HG03103 (cell line): Measurements from ENCODE around the gene PDAP1.
"Not testable (repeated sequence)": the region's sequence is repeated elsewhere in the genome, so short reads cannot be mapped to it uniquely, and the experiment has no call there.

ENCODE experiments used
- ATAC-seq: cut with Tn5 transposase; IDR thresholded peaks from one replicate; pipeline ENCODE4 v1.9.1; 2021; ENCODE audit warnings: low read depth; ENCODE audit not compliant: unreplicated experiment

The PDAP1 gene, protein sequence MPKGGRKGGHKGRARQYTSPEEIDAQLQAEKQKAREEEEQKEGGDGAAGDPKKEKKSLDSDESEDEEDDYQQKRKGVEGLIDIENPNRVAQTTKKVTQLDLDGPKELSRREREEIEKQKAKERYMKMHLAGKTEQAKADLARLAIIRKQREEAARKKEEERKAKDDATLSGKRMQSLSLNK

DNA sequence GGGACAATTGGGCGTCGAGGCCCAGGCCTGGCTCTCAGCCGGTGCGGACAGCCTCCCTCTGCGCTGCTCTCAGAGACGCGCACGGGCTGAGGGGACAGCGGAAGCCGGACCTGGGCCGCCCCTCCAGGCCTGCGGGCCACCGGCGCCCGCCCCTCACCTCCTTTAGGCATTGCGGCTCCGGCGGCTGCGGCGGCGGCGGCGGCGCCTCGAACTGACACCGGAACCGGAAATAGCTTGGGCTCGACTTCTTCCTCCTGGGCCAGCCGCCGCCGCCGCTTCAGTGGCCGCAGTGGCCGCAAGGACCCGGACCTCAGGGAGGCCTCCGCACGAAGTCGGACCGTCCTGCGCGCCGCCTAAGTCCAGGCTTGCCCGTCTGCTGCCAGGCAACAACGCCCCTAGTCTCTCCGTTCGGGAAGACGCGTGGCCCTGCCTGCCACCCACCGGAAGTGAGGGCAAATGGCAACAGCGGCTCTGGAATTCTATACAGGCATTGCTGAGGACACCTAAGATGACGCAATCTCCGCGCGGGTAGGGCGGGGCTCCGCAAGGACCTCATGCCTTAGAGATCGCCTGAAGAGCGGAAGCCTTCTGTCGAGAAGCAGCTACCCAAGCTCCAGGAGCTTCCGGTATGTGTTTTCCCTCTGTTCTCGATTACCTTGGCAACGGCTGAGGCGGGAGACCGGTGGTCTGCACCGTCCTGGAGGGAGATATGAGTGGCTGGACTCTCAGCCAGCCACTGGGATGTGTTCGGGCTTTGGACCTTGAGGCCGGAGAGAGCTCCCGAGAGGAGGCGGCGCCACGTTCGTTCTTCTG lies at the start of gene PDAP1, which contains the start of gene BUD31:
TSS of gene PDAP1 (minus strand) at position 219 of the 813 bp plus-strand sequence. CDS start at position 170, 49 bp downstream.
TSS of gene BUD31 (plus strand) at position 591 of the 813 bp plus-strand sequence. CDS start 2,124 bp downstream, outside the sequence.
- peak; percentile 62 for ATAC-seq

GRCh38 chr7:99457650-99458493 lies 49.5 kb upstream of the PDAP1 start:
- no peak for ATAC-seq

DNA sequence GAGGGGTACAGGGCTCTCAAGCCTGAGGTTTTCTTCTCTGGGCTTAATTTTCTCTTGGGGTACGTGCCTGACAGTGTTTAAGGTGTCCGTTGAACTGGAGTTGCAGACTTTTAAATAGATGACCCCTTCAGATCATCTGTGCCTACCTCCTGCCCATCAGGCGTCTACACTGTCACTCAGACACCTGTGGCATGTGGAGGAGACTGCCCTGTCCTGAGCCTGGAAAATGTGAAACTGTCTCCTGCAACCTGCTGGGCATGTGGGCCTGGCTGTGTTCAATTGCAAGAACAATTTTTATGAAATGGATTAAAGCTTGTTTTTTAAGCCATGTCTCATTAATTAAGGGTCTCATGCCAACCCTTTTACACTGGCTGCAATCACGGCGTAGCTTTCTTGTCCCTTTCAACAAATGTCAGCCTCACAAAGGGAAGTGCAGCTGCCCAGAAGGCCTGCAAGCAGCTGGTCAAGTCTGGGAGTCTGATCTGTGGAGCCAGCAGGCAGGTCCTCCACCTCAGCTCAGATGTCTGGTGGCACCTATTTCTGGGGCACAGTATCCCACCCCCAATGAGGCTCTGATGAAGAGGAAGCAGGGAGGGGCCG lies 48.8 kb upstream of the PDAP1 start:
- no peak for ATAC-seq

GRCh38 chr7:99456288-99456687 lies 47.9 kb upstream of the PDAP1 start:
- no peak for ATAC-seq

DNA sequence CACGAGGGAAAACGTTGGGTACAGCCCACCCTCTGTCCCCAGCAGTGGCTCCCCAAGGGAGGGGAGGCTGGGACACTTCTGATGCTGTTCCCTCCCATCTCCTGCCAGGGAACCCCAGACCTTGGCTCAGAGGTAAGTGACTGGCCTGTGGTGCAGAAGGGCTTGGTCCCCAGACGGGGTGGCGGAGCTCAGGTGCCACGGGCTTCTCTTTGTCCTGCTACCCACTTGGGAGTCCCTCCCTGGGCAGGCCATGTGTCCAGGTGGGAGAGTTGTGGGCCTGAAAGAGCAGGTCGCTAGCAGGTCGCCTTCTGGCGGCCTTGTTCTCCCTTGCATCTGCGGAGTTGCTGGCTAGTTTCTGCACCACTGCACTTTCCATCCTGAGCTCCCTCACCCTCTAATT lies 47.5 kb upstream of the PDAP1 start:
- no peak for ATAC-seq

DNA sequence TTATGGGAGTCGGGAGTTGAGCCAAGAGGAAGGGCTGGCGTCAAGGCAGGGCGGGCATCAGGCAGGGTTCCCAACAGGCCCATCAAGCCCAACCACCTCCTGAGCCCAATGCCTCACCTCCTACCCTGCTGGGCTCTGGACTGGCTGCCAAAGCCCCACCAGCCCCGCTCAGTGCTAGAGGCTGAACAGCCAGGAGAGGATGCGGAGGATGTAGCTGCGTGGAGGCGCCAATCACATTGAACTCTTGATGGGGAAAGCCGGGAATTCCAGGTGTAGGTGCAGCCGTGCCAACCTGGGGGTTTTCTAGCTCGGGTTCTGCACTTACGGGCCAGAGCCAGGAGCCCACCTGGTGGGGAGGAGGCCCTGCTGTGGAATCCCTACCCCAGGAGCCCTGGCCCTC lies 44.7 kb upstream of the PDAP1 start:
- no peak for ATAC-seq

DNA sequence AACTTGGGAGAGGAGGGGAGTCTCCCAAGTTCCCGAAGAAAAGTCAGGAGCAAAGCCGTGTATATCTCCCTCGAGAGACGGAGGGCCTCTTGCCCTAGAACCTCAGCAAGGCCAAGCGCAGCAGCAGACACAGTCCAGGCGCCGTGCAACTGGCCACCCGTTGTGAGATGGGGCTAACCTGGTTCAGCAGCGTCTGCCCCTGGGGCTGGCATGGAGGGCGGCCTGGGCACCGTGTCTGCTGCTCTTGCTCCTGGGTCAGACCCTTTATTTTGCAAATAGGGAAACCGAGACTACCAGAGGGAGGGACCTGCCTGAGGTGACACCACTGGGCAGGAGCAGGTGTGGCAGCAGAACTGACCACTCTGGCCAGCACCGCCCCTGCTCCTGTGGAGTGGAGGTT lies 44.1 kb upstream of the PDAP1 start:
- no peak for ATAC-seq

DNA sequence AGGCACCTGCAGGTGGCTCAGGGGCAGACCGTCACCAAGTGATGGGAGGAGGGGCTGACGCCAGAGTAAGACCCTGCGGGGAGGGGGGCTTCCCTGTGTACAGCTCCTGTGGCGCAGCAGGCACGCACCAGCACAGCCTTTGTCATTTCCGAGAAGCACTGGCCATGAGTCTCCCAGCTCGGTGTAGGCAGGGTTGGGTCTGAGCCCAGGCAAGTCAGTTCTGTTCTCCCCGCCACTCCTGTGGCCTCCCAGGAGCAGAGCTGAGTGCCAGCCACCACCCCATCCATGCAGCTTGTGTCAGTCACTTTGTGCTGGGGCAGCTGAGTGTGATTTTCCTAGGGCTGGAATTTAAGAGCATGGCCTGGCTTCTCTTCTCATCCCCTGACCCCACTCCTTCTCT lies 43.5 kb upstream of the PDAP1 start:
- no peak for ATAC-seq

DNA sequence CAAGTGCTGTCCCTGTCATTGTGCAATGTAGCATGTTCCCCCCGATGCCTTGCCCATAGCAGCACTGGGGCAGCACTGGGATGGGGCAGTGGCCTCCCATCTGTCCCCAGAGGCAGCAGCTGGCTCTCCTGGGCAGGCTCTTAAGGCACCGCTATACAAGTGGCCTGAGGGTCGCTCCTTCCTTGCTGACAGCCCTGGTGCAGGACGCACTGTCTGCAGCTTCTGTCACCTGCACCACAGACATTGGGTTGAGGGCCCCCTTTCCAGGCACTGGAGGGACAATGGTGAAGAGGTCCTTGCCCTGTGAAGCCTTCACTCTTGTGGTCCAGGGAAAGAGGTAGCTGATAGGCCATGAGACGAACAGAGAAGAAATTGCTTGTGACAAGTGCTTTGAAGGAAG lies 40.9 kb upstream of the PDAP1 start:
- ATAC-seq, result no peak

GRCh38 chr7:99448855-99449254 lies 40.5 kb upstream of the PDAP1 start:
- ATAC-seq, result no peak

DNA sequence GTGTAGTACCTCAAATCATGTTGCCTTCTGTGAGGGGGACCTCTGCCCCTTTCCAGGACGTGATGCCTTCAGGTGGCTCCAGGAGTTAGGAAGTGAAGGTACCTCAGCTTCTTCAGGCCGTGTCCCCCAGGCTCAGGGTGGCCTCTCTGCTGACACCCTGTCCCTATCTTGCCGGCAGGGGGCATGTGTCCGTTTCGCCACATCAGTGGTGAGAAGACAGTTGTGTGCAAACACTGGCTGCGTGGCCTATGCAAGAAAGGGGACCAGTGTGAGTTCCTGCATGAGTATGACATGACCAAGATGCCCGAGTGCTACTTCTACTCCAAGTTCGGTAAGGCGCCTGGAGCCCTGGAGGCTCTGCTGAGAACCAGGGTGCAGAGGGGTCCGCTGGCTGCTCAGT lies 39.5 kb upstream of the PDAP1 start:
- no peak for ATAC-seq

- no peak for ATAC-seq
These were observed 37.7 kb upstream of the PDAP1 start for GRCh38 chr7:99446096-99446495.

GRCh38 chr7:99440195-99440594 lies 31.8 kb upstream of the PDAP1 start:
- ATAC-seq, result no peak

GRCh38 chr7:99438573-99439480 lies 30.4 kb upstream of the PDAP1 start, which contains the start of the genes CPSF4 and PTCD1:
TSS of gene CPSF4 (plus strand) at chr7:99438943. CDS start at chr7:99439083, 140 bp downstream.
TSS of gene PTCD1 (minus strand) at chr7:99438798. CDS start at chr7:99435242, 3,556 bp downstream.
- ATAC-seq, result peak; percentile 88

GRCh38 chr7:99437946-99438572 lies 29.7 kb upstream of the PDAP1 start:
- no peak for ATAC-seq

DNA sequence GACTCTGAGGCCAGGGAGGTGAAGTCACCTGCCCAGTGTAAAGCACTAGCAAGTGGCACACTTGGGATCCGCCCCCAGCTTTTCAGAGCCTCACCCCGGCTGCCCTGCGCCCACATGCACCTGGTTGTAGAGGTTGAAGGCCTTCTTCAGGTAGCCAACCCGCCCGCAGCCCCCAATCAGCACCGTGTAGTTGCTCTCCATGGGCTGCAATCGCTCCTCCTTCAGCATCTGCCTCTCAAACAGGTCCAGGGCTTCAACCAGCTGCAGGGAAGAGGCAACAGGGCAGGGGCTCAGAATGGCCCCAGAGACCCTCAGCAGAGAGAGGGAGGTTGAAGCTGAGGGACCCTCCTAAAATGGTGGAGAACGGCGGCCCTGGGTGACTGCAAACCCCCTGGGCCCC lies 24.8 kb upstream of the PDAP1 start:
- ATAC-seq, result no peak

DNA sequence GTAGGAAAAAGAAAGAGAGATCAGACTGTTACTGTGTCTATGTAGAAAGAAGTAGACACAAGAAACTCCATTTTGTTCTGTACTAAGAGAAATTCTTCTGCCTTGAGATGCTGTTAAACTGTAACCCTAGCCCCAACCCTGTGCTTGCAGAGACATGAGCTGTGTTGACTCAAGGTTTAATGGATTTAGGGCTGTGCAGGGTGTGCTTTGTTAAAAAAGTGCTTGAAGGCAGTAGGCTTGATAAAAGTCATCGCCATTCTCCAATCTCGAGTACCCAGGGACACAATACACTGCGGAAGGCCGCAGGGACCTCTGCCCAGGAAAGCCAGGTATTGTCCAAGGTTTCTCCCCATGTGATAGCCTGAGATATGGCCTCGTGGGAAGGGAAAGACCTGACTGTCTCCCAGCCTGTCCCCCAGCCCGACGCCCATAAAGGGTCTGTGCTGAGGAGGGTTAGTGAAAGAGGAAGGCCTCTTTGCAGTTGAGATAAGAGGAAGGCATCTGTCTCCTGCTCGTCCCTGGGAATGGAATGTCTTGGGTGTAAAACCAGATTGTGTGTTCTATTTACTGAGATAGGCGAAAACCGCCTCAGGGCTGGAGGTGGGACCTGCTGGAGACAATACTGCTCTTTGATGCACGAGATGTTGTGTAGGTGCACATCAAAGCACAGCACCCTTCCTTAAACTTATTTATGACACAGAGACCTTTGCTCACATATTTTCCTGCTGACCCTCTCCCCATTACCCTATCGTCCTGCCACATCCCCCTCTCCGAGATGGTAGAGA lies 23.6 kb upstream of the PDAP1 start:
- not testable (repeated sequence) for ATAC-seq

DNA sequence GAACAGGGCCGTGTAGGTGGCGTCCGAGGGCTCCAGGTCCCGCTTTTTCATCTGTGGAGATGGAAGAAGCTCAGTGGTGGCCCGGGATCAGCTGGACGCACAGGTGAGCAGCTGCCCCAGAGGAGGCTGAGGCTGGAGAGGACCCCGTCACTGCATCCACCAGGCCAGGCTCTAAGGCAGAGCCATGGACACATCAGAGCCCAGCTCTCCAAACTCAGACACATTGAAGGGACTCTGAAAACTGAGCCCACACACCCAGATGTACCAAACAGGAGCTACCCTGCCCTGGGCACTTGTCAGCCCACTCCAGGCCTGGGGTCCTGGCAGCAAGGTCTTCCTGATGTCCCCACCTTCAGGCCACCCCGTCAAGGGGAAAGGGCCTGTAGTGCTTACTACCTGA lies 21.4 kb upstream of the PDAP1 start:
- no peak for ATAC-seq
